Upper lobe of left lung (tissue), 6 donors: ENCODE results near the gene ALDH3A1. TPM values are rescaled to one million over a fixed set of nuclear protein-coding genes. Genes with fewer than 3 reads are reported as not detected.

Source experiments
- ATAC-seq, 2 donors: fragments of 200-7000 bp; cut with Tn5 transposase; one replicate each; pipeline ENCODE4 v1.9.1; 2022; ENCODE audit warnings: mild to moderate bottlenecking in 2 of 2, moderate library complexity in 2 of 2; ENCODE audit not compliant: low FRiP score in 2 of 2
- DNase-seq, 2 donors: peaks; one replicate each; pipeline ENCODE4 v3.0.0-alpha.2; 2019 to 2020
- H3K27ac ChIP-seq, 4 donors: fragments of 200-600 bp; sonication (generic); one replicate each; pipeline ENCODE4 v1.5.1; 2016 to 2019
- H3K27me3 ChIP-seq, 4 donors: fragments of 200-600 bp; sonication (generic); one replicate each; pipeline ENCODE4 v1.5.1; 2017 to 2019
- H3K36me3 ChIP-seq, 4 donors: fragments of 200-600 bp; sonication (generic); one replicate each; pipeline ENCODE4 v1.5.1; 2016 to 2019
- H3K4me1 ChIP-seq, 4 donors: fragments of 200-600 bp; sonication (generic); one replicate each; pipeline ENCODE4 v1.5.1; 2018 to 2019
- H3K4me3 ChIP-seq, 4 donors: fragments of 200-600 bp; sonication (generic); one replicate each; pipeline ENCODE4 v1.5.1; 2017 to 2019; ENCODE audit warnings: mild to moderate bottlenecking in 2 of 4, moderate library complexity in 1 of 4
- H3K9me3 ChIP-seq, 4 donors: fragments of 200-600 bp; sonication (generic); one replicate each; pipeline ENCODE4 v1.5.1; 2018 to 2019
- CTCF ChIP-seq, 6 experiments: fragments of 450-650 bp in 4 of 6; fragments of 200-600 bp in 2 of 6; sonication (generic) in 2 of 6; IDR thresholded peaks; one replicate each; pipeline ENCODE4 v1.5.1; 2016 to 2019; ENCODE audit warnings: antibody characterized with exemption in 6 of 6
- EP300 ChIP-seq, 4 donors: sonication (generic); formaldehyde crosslinking; IDR thresholded peaks; one replicate each; pipeline ENCODE4 v1.5.1; 2017; ENCODE audit warnings: antibody characterized with exemption in 4 of 4, control low read depth in 2 of 4
- POLR2A ChIP-seq, 4 donors: fragments of 450-650 bp; IDR thresholded peaks; one replicate each; pipeline ENCODE4 v1.5.1; 2016 to 2017; ENCODE audit warnings: antibody characterized with exemption in 4 of 4, mild to moderate bottlenecking in 2 of 4
- POLR2AphosphoS5 ChIP-seq, 2 donors: sonication (generic); formaldehyde crosslinking; IDR thresholded peaks; one replicate each; pipeline ENCODE4 v1.5.1; 2017; ENCODE audit warnings: antibody characterized with exemption in 2 of 2
- WGBS, 2 donors: methylation state at CpG; one replicate each; pipeline ENCODE4 v1.1.5; 2017 to 2018; 5-methylcytosine and 5-hydroxymethylcytosine counted together
- total RNA-seq, 6 donors: library from RNA; depleted of rRNA in 4 of 6; stranded (reverse); fragments of >200 nt in 4 of 6; gene quantifications; one replicate each; pipeline versions ENCODE4 v1.1.0 to v1.2.1, GENCODE V29; 2016 to 2021
- donor health status: DM: no; HTN: no; CAD: no; lungs with moderate emphysema.
- donor health status: DM: no; HTN: yes; CAD: no; lungs with severe emphysema.

ALDH3A1 gene
- total RNA-seq, 6 donors from 2014 or later, result 2.4 to 72.8 (median 9.1) TPM

DNA sequence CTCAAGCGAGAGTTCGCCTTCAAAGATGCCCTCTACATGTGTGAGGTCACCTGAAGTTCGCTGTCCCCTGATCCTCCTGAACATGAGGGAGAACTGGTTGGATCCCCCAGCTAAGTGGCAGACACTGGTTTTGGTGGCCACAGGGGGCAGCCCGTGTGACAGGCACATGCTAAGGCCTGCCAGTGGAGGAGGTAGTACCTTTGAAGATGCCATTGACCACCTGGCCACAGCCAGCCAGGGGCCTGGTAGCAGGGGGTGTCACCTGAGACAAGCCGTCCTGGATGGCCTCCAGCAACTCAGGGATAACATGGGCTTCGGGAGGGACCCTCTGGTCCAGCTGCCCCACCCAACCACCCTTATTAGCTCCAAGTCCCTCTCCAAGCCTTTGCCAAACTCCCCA, 7.3 kb upstream of the ALDH3A1 start:
- Histone ChIP-seq H3K4me1 (peaks cover 0 to 19% (median 12%) of the 10 kb centered on the region in 4 donors), H3K9me3 (no peaks in the 10 kb centered on the region), H3K36me3 (no peaks in the 10 kb centered on the region), H3K27me3 (no peaks in the 10 kb centered on the region), H3K27ac (no peak overlapping the region), H3K4me3 (no peak overlapping the region)
- TF ChIP-seq POLR2AphosphoS5 (IDR thresholded peaks at IDR 0.05) (no peak), EP300 (IDR thresholded peaks at IDR 0.05) (no peak), CTCF (IDR thresholded peaks at IDR 0.05) (no peak), POLR2A (IDR thresholded peaks at IDR 0.05) (no peak)
- DNase-seq (no peak), ATAC-seq (no peak)
- 87 to 91% methylated on average over 4 to 5 of the region's 6 CpGs for WGBS, 2 donors

- peak overlapping the region in 2 of 4 donors; percentile 42 to 67 for H3K27ac ChIP-seq
- no peaks in the 10 kb centered on the region for H3K27me3 ChIP-seq
- WGBS, 2 donors, result 67 to 76% methylated on average over 8 to 12 of the region's 12 CpGs
- peak in 5 of 6 experiments; percentile 28 to 71 (median 63) for TF ChIP-seq CTCF (IDR thresholded peaks at IDR 0.05)
- no peak for TF ChIP-seq POLR2A (IDR thresholded peaks at IDR 0.05)
- no peaks in the 10 kb centered on the region for H3K9me3 ChIP-seq
- DNase-seq (peak in 1 of 2 donors; percentile 72), ATAC-seq (peak; percentile 36 to 42)
- H3K36me3 ChIP-seq, result no peaks in the 10 kb centered on the region
- peaks cover 0 to 19% (median 12%) of the 10 kb centered on the region in 4 donors for H3K4me1 ChIP-seq
- H3K4me3 ChIP-seq, result no peak overlapping the region
Measured at GRCh38 chr17:19753661-19754463, 5.8 kb upstream of the ALDH3A1 start.

DNA sequence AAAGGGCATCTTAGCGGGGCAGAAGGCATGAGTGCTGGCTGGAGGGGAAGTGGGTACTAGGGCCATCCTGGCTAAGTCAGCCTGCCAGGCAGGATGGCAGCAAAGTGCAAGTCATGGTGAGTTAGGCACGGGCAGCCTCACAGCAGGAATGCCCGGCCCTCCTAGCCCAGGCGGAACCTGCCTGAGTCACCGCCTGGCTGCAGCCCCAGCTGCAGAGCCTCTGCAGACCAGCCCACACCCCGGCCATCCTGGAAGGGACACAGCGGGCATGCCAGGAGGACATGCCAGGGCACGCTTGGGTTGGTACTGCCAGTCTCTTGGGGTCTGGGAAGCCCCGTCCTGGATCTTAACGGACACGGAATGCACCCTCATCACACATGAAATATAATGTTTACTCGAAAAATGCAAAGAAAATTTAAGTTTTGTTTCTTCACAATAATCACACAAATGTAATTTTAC, 5.0 kb upstream of the ALDH3A1 start:
- Histone ChIP-seq H3K4me3 (no peak overlapping the region), H3K36me3 (no peaks in the 10 kb centered on the region), H3K4me1 (peaks cover 0 to 22% (median 14%) of the 10 kb centered on the region in 4 donors), H3K27ac (peak overlapping the region; percentile 67 to 79 (median 70)), H3K27me3 (no peaks in the 10 kb centered on the region), H3K9me3 (no peaks in the 10 kb centered on the region)
- peak; percentile 83 to 84 for ATAC-seq
- WGBS, 2 donors, result 44 to 48% methylated on average over 11 to 12 of the region's 12 CpGs
- peak in 1 of 2 donors; percentile 95 for DNase-seq
- TF ChIP-seq POLR2A (IDR thresholded peaks at IDR 0.05) (peak in 1 of 4 donors; percentile 47), EP300 (IDR thresholded peaks at IDR 0.05) (peak in 1 of 4 donors; percentile 86), POLR2AphosphoS5 (IDR thresholded peaks at IDR 0.05) (peak; percentile 51 to 72), CTCF (IDR thresholded peaks at IDR 0.05) (no peak)

DNA sequence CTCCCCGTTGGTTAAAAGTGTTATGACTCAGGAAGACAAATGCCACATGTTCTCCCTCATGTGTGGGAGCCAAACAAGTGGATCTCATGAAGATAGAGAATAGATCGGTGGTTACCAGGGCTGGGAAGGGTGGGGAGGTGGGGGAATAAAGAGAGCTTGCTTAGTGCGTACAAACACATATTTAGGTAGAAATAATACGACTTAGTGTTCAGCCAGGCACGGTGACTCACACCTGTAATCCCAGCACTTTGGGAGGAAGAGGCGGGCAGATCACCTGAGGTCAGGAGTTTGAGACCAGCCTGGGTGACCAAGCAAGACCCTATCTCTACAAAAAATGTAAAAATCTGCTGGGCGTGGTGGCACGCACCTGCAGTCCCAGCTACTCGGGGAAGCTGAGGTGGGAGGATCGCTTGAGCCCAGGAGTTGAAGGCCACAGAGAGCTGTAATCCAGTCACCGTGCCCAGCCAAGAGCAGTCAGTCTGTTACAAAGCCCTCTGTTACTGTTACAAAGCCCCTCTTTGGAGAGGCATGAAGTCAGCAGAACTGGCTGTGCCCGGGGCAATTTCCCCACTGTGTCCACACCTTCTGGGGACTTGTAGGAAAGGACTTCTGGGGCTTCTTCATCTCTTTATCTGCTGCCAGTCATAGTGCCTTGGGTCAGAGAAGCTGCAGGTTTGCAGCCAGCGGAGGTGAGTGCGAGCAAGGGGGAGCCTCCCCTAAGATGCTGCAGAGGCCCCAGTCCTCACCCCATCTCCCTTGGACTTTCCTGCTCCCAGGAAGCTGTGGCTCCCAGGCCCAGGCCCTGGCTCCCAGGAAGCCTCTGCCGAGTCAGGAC, 4.3 kb upstream of the ALDH3A1 start:
- peak overlapping the region; percentile 67 to 79 (median 70) for H3K27ac ChIP-seq

More for the DNA sequence above, 4.3 kb upstream of the ALDH3A1 start:
- no peaks in the 10 kb centered on the region for H3K27me3 ChIP-seq
- H3K4me3 ChIP-seq, result no peak overlapping the region
- 81 to 82% methylated on average over 10 to 15 of the region's 15 CpGs for WGBS, 2 donors
- DNase-seq (no peak), ATAC-seq (no peak)
- H3K36me3 ChIP-seq, result no peaks in the 10 kb centered on the region
- no peaks in the 10 kb centered on the region for H3K9me3 ChIP-seq
- no peak for TF ChIP-seq CTCF (IDR thresholded peaks at IDR 0.05)
- TF ChIP-seq EP300 (IDR thresholded peaks at IDR 0.05), result no peak
- TF ChIP-seq POLR2AphosphoS5 (IDR thresholded peaks at IDR 0.05), result no peak
- no peak for TF ChIP-seq POLR2A (IDR thresholded peaks at IDR 0.05)
- H3K4me1 ChIP-seq, result peaks cover 0 to 28% (median 15%) of the 10 kb centered on the region in 4 donors
